K562 (cell line): Measurements from ENCODE around the gene TTC39A.

Experiments
- CREB1 ChIP-seq, 2 experiments: sonication (generic) in 1 of 2; formaldehyde crosslinking in 1 of 2; IDR thresholded peaks; 2 replicates each; pipeline versions ENCODE4 v1.6.1 to v1.8.0; 2012 to 2022; ENCODE audit warnings: inconsistent platforms in 1 of 2, mild to moderate bottlenecking in 1 of 2, missing genetic modification reagents in 1 of 2, moderate library complexity in 1 of 2
- CTCF ChIP-seq, 3 experiments: IDR thresholded peaks in 2 of 3; conservative IDR thresholded peaks in 1 of 3; 2 replicates each; pipeline ENCODE4 v1.5.1; 2011 to 2012; ENCODE audit warnings: low read length in 3 of 3, mild to moderate bottlenecking in 3 of 3, control low read depth in 2 of 3, improper control_type of control experiment in 1 of 3, inconsistent platforms in 1 of 3, low read depth in 1 of 3, mixed read lengths in 1 of 3, moderate library complexity in 1 of 3; ENCODE audit not compliant: insufficient read depth in 2 of 3
- HDAC1 ChIP-seq, 2 experiments: fragments of 450-650 bp; IDR thresholded peaks; 2 replicates each; pipeline ENCODE4 v1.6.1; 2016 to 2017; ENCODE audit warnings: inconsistent platforms in 1 of 2, mild to moderate bottlenecking in 1 of 2, moderate library complexity in 1 of 2
- MBD1 ChIP-seq: fragments of 250-450 bp; sonication (Bioruptor Pico); IDR thresholded peaks from 2 replicates; pipeline ENCODE4 v1.8.0; 2022; ENCODE audit warnings: inconsistent platforms
- OTX1 ChIP-seq: fragments of 450-650 bp; formaldehyde crosslinking; IDR thresholded peaks from 2 replicates; pipeline ENCODE4 v1.4.0; 2022; ENCODE audit warnings: mild to moderate bottlenecking
- PHF20 ChIP-seq: fragments of 450-650 bp; IDR thresholded peaks from 2 replicates; pipeline ENCODE4 v1.6.1; 2018; ENCODE audit not compliant: partially characterized antibody
- POLR2A ChIP-seq: fragments of 450-650 bp; conservative IDR thresholded peaks from 2 replicates; pipeline ENCODE4 v1.6.1; 2016
- PRMT5 ChIP-seq: sonication (generic); formaldehyde crosslinking; IDR thresholded peaks from 2 replicates; pipeline ENCODE4 v1.5.0; 2020; ENCODE audit warnings: missing genetic modification reagents
- RAD21 ChIP-seq, 2 experiments: fragments of 250-450 bp in 1 of 2; fragments of 450-650 bp in 1 of 2; sonication (Bioruptor Pico) in 1 of 2; formaldehyde crosslinking in 1 of 2; IDR thresholded peaks in 1 of 2; conservative IDR thresholded peaks in 1 of 2; 2 replicates each; pipeline versions ENCODE4 v1.4.0 to v1.8.0; 2020 to 2022; ENCODE audit warnings: mild to moderate bottlenecking in 2 of 2, moderate library complexity in 1 of 2
- SOX6 ChIP-seq: fragments of 450-650 bp; IDR thresholded peaks from 2 replicates; pipeline ENCODE4 v1.6.1; 2014; ENCODE audit warnings: mild to moderate bottlenecking
- TEAD2 ChIP-seq: fragments of 450-650 bp; IDR thresholded peaks from 2 replicates; pipeline ENCODE4 v1.6.1; 2016; ENCODE audit warnings: missing genetic modification characterization, control low read depth, missing compliant biosample characterization
- ZNF175 ChIP-seq: fragments of 200-800 bp; sonication (Bioruptor generic); IDR thresholded peaks from 2 replicates; pipeline ENCODE4 v1.6.1; 2016; ENCODE audit warnings: low read depth, mild to moderate bottlenecking, missing genetic modification characterization, missing compliant biosample characterization
- ZNF639 ChIP-seq, 2 experiments: fragments of 200-800 bp in 1 of 2; sonication (Bioruptor generic) in 1 of 2; sonication (generic) in 1 of 2; formaldehyde crosslinking in 1 of 2; IDR thresholded peaks in 1 of 2; conservative IDR thresholded peaks in 1 of 2; 2 replicates each; pipeline versions ENCODE4 v1.5.0 to v1.6.1; 2016 to 2020; ENCODE audit warnings: missing compliant biosample characterization in 1 of 2, missing genetic modification characterization in 1 of 2, missing genetic modification reagents in 1 of 2
- TF ChIP-seq, protein P1 (sequence below): fragments of 450-650 bp; conservative IDR thresholded peaks from 2 replicates; pipeline ENCODE4 v1.6.1; 2016; ENCODE audit warnings: missing genetic modification characterization, low read depth, mild to moderate bottlenecking, control low read depth, missing compliant biosample characterization

DNA sequence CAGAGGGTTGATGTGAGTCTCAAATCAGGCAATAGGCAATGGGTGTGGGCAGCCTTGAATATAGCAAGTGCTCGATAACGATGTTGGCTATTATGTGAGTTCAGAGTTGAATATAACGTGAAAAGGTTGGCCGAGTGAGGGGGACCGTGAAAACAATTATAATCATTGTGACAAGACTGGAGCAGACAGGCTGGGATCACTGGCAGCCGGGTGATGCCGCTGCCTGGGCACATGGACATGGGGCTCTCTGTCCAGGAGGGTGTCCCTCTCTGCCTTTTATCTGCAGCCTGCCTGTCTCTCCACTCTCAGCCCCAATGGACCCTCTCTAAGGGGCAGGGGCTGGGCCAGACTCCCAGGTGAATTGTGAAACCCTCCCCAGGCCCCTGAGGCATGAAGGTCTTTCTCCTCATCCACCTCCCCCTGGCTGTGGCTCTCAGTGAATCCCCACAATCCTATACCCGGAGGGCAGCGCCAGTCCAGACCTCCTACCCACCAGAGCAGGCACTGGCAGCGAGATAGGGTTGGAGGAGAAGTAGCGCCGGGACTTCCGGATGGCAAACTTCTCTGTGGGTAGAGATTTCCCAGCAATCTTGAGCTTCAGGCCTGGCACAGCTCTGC lies 36.4 kb downstream of the TTC39A start:
- TF ChIP-seq MBD1 (CRISPR knock-in tag) (no peak), HDAC1 (IDR thresholded peaks at IDR 0.05) (no peak), ZNF175 (CRISPR knock-in tag) (no peak), ZNF639 (CRISPR knock-in tag; conservative IDR thresholded peaks at IDR 0.05 in 1 of 2, IDR thresholded peaks at IDR 0.05 in 1 of 2) (no peak), OTX1 (CRISPR knock-in tag) (no peak), CREB1 (IDR thresholded peaks at IDR 0.05) (no peak), CREB1 (CRISPR knock-in tag; IDR thresholded peaks at IDR 0.05) (no peak), POLR2A (no peak), RAD21 (CRISPR knock-in tag; conservative IDR thresholded peaks at IDR 0.05 in 1 of 2, IDR thresholded peaks at IDR 0.05 in 1 of 2) (no peak), PRMT5 (no peak), CTCF (IDR thresholded peaks at IDR 0.05 in 2 of 3, conservative IDR thresholded peaks at IDR 0.05 in 1 of 3; ENCODE audit: insufficient read depth in 2 of 3, low read depth in 1 of 3, low read length in 3 of 3) (no peak), SOX6 (no peak), TEAD2 (tag) (no peak), PHF20 (no peak)
- TF ChIP-seq, protein P1, sequence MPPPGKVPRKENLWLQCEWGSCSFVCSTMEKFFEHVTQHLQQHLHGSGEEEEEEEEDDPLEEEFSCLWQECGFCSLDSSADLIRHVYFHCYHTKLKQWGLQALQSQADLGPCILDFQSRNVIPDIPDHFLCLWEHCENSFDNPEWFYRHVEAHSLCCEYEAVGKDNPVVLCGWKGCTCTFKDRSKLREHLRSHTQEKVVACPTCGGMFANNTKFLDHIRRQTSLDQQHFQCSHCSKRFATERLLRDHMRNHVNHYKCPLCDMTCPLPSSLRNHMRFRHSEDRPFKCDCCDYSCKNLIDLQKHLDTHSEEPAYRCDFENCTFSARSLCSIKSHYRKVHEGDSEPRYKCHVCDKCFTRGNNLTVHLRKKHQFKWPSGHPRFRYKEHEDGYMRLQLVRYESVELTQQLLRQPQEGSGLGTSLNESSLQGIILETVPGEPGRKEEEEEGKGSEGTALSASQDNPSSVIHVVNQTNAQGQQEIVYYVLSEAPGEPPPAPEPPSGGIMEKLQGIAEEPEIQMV (tag), result no peak
